CD14-positive monocyte (primary cell): ENCODE measurements around the gene KRTAP1-5. TPM values are rescaled to one million over a fixed set of nuclear protein-coding genes. Genes with fewer than 3 reads are reported as not detected.
"Not testable (repeated sequence)": the region's sequence is repeated elsewhere in the genome, so short reads cannot be mapped to it uniquely, and the experiment has no call there.

ENCODE experiments used
- DNase-seq, 3 donors: peaks; one replicate each; pipeline ENCODE4 v3.0.0-alpha.2; 2011 to 2022
- H2AFZ ChIP-seq: 2 replicates; pipeline ENCODE4 v1.6.0; 2012; ENCODE audit warnings: mild to moderate bottlenecking, low read depth, low read length, inconsistent platforms; ENCODE audit not compliant: insufficient read depth, poor library complexity, severe bottlenecking
- H3K27ac ChIP-seq, 2 donors: 1 replicate in 1 of 2; 2 replicates in 1 of 2; pipeline ENCODE4 v1.5.1; 2012 to 2013; ENCODE audit warnings: low read length in 2 of 2, control low read depth in 1 of 2, inconsistent platforms in 1 of 2, low read depth in 1 of 2, mild to moderate bottlenecking in 1 of 2
- H3K27me3 ChIP-seq, 2 donors: one replicate each; pipeline versions ENCODE4 v1.6.0 to v1.6.1; 2011 to 2013; ENCODE audit warnings: low read length in 2 of 2; ENCODE audit not compliant: control insufficient read depth in 2 of 2, insufficient read depth in 2 of 2
- H3K36me3 ChIP-seq, 2 donors: replicated peaks in 1 of 2; 1 replicate in 1 of 2; 2 replicates in 1 of 2; pipeline versions ENCODE4 v1.5.1 to v1.6.1; 2012 to 2013; ENCODE audit warnings: low read length in 2 of 2, control low read depth in 1 of 2, inconsistent platforms in 1 of 2, mild to moderate bottlenecking in 1 of 2; ENCODE audit not compliant: insufficient read depth in 2 of 2, control insufficient read depth in 1 of 2
- H3K4me1 ChIP-seq, 2 donors: 1 replicate in 1 of 2; 2 replicates in 1 of 2; pipeline versions ENCODE4 v1.5.1 to v1.6.1; 2012 to 2013; ENCODE audit warnings: low read length in 2 of 2, control low read depth in 1 of 2, inconsistent platforms in 1 of 2, mild to moderate bottlenecking in 1 of 2, moderate library complexity in 1 of 2; ENCODE audit not compliant: insufficient read depth in 2 of 2, control insufficient read depth in 1 of 2
- H3K4me2 ChIP-seq: replicated peaks from 2 replicates; pipeline ENCODE3; 2012; ENCODE audit warnings: low read length, moderate library complexity, mild to moderate bottlenecking; ENCODE audit not compliant: poor library complexity, severe bottlenecking; ENCODE audit errors: extremely low read depth
- H3K4me3 ChIP-seq, 3 experiments: fragments of 200-600 bp in 1 of 3; sonication (generic) in 1 of 3; replicated peaks in 1 of 3; 1 replicate in 2 of 3; 2 replicates in 1 of 3; pipeline ENCODE4 v1.5.1; 2011 to 2013; ENCODE audit warnings: low read length in 3 of 3, mild to moderate bottlenecking in 3 of 3, control low read depth in 2 of 3, low read depth in 2 of 3, inconsistent platforms in 1 of 3, moderate library complexity in 1 of 3
- H3K79me2 ChIP-seq: 2 replicates; pipeline ENCODE4 v1.6.0; 2012; ENCODE audit warnings: mild to moderate bottlenecking, control low read depth, inconsistent platforms, low read length, moderate library complexity; ENCODE audit not compliant: insufficient read depth
- H3K9ac ChIP-seq: 2 replicates; pipeline ENCODE4 v1.6.0; 2017; ENCODE audit warnings: low read length, mild to moderate bottlenecking; ENCODE audit not compliant: insufficient read depth, poor library complexity, severe bottlenecking
- H3K9me3 ChIP-seq, 2 donors: replicated peaks in 1 of 2; 1 replicate in 1 of 2; 2 replicates in 1 of 2; pipeline versions ENCODE4 v1.5.1 to v1.6.1; 2012 to 2013; ENCODE audit warnings: low read length in 2 of 2, control low read depth in 1 of 2; ENCODE audit not compliant: control insufficient read depth in 1 of 2, insufficient read depth in 1 of 2
- H4K20me1 ChIP-seq: 2 replicates; pipeline ENCODE4 v1.6.0; 2012; ENCODE audit warnings: mild to moderate bottlenecking, low read length, control low read depth, moderate library complexity; ENCODE audit not compliant: insufficient read depth
- H3K27ac Mint-ChIP-seq, 7 donors: one replicate each; pipeline ENCODE4 v1.8.0; 2020; ENCODE audit warnings: mild to moderate bottlenecking in 7 of 7, mixed read lengths in 7 of 7, moderate library complexity in 6 of 7, inconsistent platforms in 2 of 7
- H3K27me3 Mint-ChIP-seq, 3 donors: one replicate each; pipeline ENCODE4 v1.8.0; 2021 to 2022; ENCODE audit warnings: low read depth in 3 of 3, mild to moderate bottlenecking in 3 of 3, mixed read lengths in 3 of 3, moderate library complexity in 3 of 3, inconsistent platforms in 1 of 3
- H3K36me3 Mint-ChIP-seq, 2 donors: one replicate each; pipeline ENCODE4 v1.8.0; 2020; ENCODE audit warnings: mixed read lengths in 2 of 2, inconsistent platforms in 1 of 2, mild to moderate bottlenecking in 1 of 2
- H3K4me1 Mint-ChIP-seq: one replicate; pipeline ENCODE4 v1.8.0; 2020; ENCODE audit warnings: mild to moderate bottlenecking, mixed read lengths
- H3K4me3 Mint-ChIP-seq, 2 donors: one replicate each; pipeline ENCODE4 v1.8.0; 2020; ENCODE audit warnings: mild to moderate bottlenecking in 2 of 2, mixed read lengths in 2 of 2, moderate library complexity in 1 of 2
- H3K9me3 Mint-ChIP-seq, 7 donors: one replicate each; pipeline ENCODE4 v1.8.0; 2020 to 2022; ENCODE audit warnings: mixed read lengths in 7 of 7, mild to moderate bottlenecking in 6 of 7, moderate library complexity in 6 of 7, inconsistent platforms in 2 of 7
- WGBS: methylation state at CpG from one replicate; pipeline ENCODE4 v1.1.5; 2013; ENCODE audit warnings: missing lambda C conversion rate; ENCODE audit not compliant: insufficient coverage; 5-methylcytosine and 5-hydroxymethylcytosine counted together
- intact Hi-C, 2 donors: fragments of 100-400 bp; cut with micrococcal nuclease; formaldehyde crosslinking; loops; one replicate each; pipeline versions ENCODE4 v1.15.0 to v1.15.1; 2023
- polyA plus RNA-seq, 3 donors: library from polyadenylated mRNA; depleted of rRNA in 1 of 3; unstranded in 2 of 3; stranded (reverse) in 1 of 3; fragments of 300-500 nt in 2 of 3; fragments of >200 nt in 1 of 3; fragmentation: Illumina TruSeq in 2 of 3; gene quantifications; 1 replicate in 2 of 3; 2 replicates in 1 of 3; pipeline ENCODE4 v1.2.3, GENCODE V29; 2012 to 2021
- TF ChIP-seq, protein P1 (sequence below): fragments of 200-600 bp; IDR thresholded peaks from one replicate; pipeline ENCODE4 v1.8.0; 2022; ENCODE audit warnings: antibody characterized with exemption, mild to moderate bottlenecking

The KRTAP1-5 gene
- polyA plus RNA-seq, 3 donors = not detected

DNA sequence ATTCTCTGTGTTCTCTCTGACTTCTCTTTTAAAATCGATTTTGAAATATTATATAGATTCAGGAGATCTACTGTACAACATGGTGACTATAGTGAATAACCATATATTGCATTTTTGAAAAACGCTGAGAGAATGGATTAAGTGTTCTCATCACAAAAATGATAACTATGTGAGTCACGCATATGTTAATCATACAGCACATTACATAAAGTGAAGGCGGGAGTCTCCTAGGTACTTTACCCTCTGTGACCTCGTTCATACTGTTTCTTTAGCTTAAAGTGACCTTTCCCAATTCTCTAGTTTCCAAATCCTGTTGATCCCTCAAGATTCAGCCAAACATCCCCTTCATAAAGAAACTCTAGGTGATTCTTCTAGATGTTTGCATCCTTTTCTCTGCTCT is 24.2 kb downstream of the KRTAP1-5 start:
- no peaks in the 10 kb centered on the region for H3K36me3 ChIP-seq
- no peak overlapping the region for H3K9ac ChIP-seq
- H3K4me2 ChIP-seq = no peak overlapping the region
- H3K27ac ChIP-seq = no peak overlapping the region
- H3K27me3 Mint-ChIP-seq = peaks cover 5 to 13% (median 8%) of the 10 kb centered on the region in 3 donors
- peaks cover 0 to 4% (median 0%) of the 10 kb centered on the region in 7 donors for H3K9me3 Mint-ChIP-seq
- no peak overlapping the region for H3K27ac Mint-ChIP-seq
- no peak overlapping the region for H3K4me3 ChIP-seq
- no peaks in the 10 kb centered on the region for H3K4me1 Mint-ChIP-seq
- WGBS = 87% methylated on average over 3 of the region's 5 CpGs
- no peaks in the 10 kb centered on the region for H3K4me1 ChIP-seq
- no peak overlapping the region for H3K4me3 Mint-ChIP-seq
- TF ChIP-seq, protein P1, sequence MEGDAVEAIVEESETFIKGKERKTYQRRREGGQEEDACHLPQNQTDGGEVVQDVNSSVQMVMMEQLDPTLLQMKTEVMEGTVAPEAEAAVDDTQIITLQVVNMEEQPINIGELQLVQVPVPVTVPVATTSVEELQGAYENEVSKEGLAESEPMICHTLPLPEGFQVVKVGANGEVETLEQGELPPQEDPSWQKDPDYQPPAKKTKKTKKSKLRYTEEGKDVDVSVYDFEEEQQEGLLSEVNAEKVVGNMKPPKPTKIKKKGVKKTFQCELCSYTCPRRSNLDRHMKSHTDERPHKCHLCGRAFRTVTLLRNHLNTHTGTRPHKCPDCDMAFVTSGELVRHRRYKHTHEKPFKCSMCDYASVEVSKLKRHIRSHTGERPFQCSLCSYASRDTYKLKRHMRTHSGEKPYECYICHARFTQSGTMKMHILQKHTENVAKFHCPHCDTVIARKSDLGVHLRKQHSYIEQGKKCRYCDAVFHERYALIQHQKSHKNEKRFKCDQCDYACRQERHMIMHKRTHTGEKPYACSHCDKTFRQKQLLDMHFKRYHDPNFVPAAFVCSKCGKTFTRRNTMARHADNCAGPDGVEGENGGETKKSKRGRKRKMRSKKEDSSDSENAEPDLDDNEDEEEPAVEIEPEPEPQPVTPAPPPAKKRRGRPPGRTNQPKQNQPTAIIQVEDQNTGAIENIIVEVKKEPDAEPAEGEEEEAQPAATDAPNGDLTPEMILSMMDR = no peak
- peaks cover 0 to under 1% of the 10 kb centered on the region in 2 donors for H3K27me3 ChIP-seq
- no peaks in the 10 kb centered on the region for H3K9me3 ChIP-seq
- no peaks in the 10 kb centered on the region for H4K20me1 ChIP-seq
- no peaks in the 10 kb centered on the region for H3K79me2 ChIP-seq
- no peaks in the 10 kb centered on the region for H3K36me3 Mint-ChIP-seq
- intact Hi-C loops = no loop called here
- H2AFZ ChIP-seq = no peak overlapping the region
- peak in 1 of 3 donors; percentile 19 for DNase-seq

DNA sequence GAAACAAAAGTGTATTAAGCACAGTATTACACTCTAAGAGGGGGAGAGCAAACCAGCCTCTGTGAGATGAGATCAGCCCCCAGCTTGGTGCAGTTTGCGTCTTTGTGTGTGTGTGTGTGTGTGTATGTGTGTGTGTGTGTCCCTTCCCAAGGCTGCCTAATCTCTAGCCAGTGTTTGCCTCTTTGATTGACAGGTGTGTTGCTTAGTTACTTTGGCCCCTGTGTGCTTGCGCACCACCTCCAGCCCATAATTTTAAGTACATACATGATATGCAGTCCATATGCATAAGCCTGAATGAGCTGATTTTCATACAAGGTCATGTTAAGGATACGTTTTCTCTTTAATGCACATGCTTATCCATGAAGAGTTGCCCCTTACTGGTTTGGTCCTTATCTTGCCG is 25.2 kb downstream of the KRTAP1-5 start:
- H2AFZ ChIP-seq = no peak overlapping the region
- no peak for DNase-seq
- intact Hi-C loops = no loop called here
- no peak overlapping the region for H3K4me2 ChIP-seq
- no peak overlapping the region for H3K9ac ChIP-seq
- no peaks in the 10 kb centered on the region for H3K9me3 ChIP-seq
- Mint-ChIP-seq H3K9me3 (peaks cover 0 to 4% (median 0%) of the 10 kb centered on the region in 7 donors), H3K4me1 (no peaks in the 10 kb centered on the region), H3K4me3 (no peak overlapping the region), H3K27me3 (peaks cover 8 to 18% (median 14%) of the 10 kb centered on the region in 3 donors), H3K27ac (no peak overlapping the region), H3K36me3 (no peaks in the 10 kb centered on the region)
- H3K4me1 ChIP-seq = no peaks in the 10 kb centered on the region
- TF ChIP-seq, protein P1 = no peak
- no peak overlapping the region for H3K4me3 ChIP-seq
- no peaks in the 10 kb centered on the region for H3K36me3 ChIP-seq
- no CpG with 5 or more reads among the region's 4 CpGs for WGBS
- peaks cover 0 to 3% of the 10 kb centered on the region in 2 donors for H3K27me3 ChIP-seq
- H4K20me1 ChIP-seq = no peaks in the 10 kb centered on the region
- H3K27ac ChIP-seq = no peak overlapping the region
- no peaks in the 10 kb centered on the region for H3K79me2 ChIP-seq

DNA sequence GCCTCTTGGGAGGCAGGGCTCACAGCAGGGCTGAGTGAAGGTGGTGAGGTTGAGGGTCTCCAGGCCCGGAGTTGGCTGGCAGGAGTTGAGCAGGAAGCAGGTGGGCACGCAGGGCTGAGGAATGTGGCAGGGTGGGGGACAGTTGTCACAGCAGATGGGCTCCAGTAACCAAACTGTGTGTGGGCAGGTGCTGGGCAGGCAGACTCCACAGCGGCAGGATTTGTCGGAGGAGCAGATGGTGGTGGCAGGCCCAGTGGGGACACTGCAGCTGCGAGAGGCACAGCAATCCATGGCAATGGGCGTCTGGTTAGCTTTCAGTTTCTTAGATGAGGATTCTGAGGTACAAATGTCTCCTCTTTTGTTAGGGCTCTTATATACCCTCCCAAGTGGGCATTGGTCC is 27.4 kb downstream of the KRTAP1-5 start, which contains the start of gene KRTAP3-2:
Gene KRTAP3-2, minus strand, starts transcription at position 344 of the 400 bp plus-strand sequence. Its CDS starts 53 bp downstream, at position 291.
- intact Hi-C loops, H3K79me2 ChIP-seq, H3K36me3 ChIP-seq, H3K9ac ChIP-seq, H2AFZ ChIP-seq, H4K20me1 ChIP-seq, H3K4me1 Mint-ChIP-seq, H3K9me3 ChIP-seq, H3K4me3 Mint-ChIP-seq, H3K4me2 ChIP-seq, H3K4me1 ChIP-seq, H3K27ac Mint-ChIP-seq, H3K4me3 ChIP-seq, H3K9me3 Mint-ChIP-seq, H3K27ac ChIP-seq, DNase-seq, H3K36me3 Mint-ChIP-seq, H3K27me3 ChIP-seq: not testable (repeated sequence)
- WGBS = 79% methylated on average over 5 of the region's 6 CpGs
- H3K27me3 Mint-ChIP-seq = peaks cover 12 to 18% (median 16%) of the 10 kb centered on the region in 3 donors
